DMS114 treated with DMSO at 0.1 percent for 48 hours (cell line): Measurements from ENCODE around the gene PM20D2.
"Not testable (repeated sequence)": the region's sequence is repeated elsewhere in the genome, so short reads cannot be mapped to it uniquely, and the experiment has no call there.

Source experiments
- DNase-seq: peaks from one replicate; lab custom pipeline; 2025; ENCODE audit not compliant: unreplicated experiment; lab: John Stamatoyannopoulos, UW

Gene PM20D2, protein sequence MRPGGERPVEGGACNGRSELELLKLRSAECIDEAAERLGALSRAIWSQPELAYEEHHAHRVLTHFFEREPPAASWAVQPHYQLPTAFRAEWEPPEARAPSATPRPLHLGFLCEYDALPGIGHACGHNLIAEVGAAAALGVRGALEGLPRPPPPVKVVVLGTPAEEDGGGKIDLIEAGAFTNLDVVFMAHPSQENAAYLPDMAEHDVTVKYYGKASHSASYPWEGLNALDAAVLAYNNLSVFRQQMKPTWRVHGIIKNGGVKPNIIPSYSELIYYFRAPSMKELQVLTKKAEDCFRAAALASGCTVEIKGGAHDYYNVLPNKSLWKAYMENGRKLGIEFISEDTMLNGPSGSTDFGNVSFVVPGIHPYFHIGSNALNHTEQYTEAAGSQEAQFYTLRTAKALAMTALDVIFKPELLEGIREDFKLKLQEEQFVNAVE

DNA sequence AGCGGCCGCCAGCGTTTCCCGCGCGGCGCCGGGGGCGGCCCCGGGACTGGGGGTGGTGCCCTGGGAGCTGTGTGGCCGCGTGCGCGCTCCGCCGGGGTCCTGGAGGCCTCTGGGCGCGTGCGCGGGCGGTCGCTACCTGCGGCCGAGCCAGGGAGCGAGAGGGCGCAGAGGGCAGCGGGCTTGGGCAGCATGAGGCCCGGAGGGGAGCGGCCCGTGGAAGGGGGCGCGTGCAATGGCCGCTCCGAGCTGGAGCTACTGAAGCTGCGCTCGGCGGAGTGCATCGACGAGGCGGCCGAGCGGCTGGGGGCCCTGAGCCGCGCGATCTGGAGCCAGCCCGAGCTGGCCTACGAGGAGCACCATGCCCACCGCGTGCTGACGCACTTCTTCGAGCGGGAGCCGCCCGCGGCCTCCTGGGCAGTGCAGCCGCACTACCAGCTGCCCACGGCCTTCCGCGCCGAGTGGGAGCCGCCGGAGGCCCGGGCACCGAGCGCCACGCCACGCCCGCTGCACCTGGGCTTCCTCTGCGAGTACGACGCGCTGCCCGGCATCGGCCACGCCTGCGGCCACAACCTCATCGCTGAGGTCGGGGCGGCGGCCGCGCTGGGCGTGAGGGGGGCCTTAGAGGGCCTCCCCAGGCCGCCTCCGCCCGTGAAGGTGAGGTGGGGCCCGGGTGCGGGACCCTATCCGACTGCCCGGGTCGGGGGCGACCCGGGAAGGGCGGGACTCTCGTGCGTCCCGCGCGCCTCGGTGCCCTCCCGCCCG is at the start of gene PM20D2:
TSS of gene PM20D2 (plus strand) at position 100 of the 762 bp plus-strand sequence. CDS start at position 190, 90 bp downstream.
- no peak for DNase-seq

DNA sequence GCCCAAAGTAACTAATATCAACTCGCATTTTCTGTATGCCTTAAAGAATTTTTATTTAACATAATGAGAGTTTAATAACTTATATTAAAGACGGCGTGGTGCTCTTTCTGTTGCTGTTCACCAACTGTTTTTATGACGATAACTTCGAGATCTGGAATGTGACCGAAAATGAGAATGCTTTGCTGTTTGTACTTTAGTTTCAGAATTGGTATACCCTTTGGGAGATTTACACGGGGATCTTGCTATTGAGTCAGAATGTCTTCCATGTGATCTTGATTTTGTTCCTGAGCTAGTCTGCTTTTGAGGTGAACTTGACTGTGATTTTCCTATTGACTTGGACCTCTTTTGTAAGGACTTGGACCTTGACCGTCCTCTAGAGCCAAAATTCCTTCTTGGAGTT is 47.4 kb upstream of the PM20D2 start:
- DNase-seq: no peak

DNA sequence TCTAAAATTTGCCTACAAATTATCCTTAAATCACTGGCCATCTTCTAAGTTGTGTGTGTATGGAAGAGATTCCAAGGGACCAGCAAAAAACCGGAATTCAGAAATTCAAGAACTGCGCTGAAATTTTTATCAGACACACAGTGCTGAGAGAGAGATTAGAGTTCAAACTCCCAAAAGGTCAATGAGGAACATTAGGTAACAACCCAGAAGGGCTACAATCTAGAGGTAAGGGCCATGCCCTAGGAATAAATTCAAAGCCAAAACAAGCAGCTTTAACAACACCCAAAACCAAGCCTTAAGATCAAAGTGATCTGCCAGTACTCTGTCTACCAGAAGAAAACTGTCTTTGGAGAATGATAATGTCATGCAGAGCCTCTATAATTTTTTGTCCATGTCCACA is 45.7 kb upstream of the PM20D2 start:
- no peak for DNase-seq

DNA sequence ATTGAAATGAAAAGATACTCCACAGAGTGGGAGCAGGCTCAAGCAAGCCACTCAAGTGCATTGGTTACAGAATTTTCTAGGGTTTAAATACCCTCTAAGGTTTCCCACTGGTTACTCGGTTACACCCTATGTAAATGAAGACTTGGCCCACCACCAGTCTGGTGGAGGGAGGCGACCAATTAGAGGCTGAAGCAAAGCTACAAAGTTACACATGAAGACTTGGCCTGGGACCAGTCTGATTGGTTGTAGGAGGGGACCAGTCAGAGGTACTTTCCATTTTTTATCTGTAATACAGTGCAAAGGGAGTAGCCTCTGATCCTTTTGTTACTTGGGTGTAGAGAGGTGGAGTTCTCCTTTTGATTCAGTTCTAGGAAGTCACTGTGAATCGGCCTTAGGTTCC is 35.6 kb upstream of the PM20D2 start:
- DNase-seq: no peak

DNA sequence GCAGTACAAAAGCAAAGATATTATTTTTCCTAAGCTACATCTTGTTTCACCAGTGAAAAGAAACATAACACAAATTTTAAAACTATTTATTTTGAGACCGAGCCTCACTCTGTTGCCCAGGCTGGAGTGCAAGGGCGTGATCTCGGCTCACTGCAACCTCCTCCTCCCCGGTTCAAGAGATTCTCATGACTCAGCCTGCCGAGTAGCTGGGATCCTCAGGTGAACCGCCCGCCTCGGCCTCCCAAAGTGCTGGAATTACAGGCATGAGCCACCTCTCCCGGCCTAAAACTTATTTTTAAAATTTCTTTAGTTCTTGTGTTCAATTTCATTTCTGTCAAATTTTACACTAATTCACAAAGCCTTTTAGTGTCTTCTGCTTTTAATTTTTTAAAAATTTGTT is 33.9 kb upstream of the PM20D2 start:
- no peak for DNase-seq

DNA sequence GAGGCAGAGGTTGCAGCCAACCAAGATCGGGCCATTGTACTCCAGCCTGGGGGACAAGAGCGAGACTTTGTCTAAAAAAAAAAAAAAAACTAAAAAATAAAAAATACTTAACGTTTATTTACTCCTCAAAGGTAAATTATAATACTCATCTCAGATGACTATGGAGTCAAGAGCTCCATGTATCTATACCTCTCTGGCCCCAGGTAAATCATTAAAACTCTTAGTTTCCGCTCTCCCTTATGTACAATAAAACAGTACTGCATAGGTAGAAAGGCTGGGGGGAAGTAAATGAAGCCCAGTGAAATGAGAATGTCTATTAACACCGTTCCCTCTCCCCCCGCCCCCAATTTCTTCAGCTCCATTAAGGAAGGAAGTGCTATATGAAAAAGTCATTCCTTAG is 29.2 kb upstream of the PM20D2 start:
- no peak for DNase-seq

DNA sequence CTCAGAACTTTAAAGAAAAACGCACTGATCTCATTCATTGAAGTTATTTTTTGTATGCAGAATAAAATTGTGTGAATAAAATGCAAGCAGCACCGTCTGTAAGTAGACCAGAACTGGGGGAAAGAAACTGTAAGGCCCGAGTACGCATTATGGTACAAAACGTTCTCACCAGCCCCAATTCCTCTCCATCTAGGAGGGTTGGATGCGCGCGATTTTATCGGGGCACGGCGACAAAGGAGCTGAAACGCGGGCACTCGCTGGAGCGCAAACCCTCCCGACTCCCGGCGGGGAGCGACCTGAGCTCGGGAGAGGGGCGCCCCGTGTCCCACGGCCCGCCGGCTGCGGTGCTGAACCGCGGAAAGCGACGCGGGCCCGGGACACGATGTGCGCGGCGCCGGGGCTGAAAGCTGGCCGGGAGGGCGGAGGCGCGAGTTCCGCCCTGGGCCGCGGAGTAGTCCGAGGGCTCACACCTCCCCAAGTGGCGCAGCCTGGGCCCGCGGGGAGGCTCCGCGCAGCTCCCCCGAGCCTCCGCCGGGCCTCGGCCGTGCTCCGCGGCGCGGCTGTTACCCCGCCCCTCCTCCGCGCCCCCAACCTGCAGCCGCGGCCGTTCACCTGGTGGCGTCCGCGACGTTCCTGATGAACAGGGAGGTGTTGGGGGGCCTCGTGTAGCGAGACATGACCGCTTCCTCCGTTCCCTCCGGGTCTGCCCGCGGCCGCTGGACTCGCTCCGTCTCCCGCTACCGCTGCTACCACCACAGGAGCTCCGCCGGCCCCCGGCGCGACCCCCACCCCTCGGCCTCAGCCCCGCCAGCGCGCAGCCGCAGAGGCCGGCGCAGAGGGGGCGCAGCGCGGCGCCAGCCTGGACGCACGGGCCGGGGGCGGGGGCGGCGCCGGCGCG is 28.4 kb upstream of the PM20D2 start, which contains the start of gene SRSF12:
TSS of gene SRSF12 (minus strand) at position 861 of the 898 bp plus-strand sequence. CDS start at position 677, 184 bp downstream.
- DNase-seq: no peak

DNA sequence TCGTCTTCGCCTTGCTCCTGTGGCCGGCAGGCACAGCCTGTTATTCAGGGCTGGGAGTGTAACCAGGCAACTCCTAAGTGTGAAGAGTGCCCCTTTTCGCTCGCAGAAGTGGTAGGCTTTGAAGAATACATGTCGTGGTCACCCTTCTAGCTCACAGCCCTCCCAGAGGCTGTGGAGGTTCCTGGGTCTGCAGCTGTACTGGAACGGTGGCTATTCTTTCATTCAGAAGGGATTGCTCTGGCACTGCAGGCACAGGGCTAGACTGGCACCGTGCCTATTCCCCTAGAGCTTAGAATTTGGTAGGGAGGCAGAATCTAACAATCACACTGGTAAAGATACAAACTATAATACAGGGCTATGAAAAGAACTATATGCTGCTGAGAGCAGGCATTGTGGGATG is 26.9 kb upstream of the PM20D2 start:
- DNase-seq: no peak

DNA sequence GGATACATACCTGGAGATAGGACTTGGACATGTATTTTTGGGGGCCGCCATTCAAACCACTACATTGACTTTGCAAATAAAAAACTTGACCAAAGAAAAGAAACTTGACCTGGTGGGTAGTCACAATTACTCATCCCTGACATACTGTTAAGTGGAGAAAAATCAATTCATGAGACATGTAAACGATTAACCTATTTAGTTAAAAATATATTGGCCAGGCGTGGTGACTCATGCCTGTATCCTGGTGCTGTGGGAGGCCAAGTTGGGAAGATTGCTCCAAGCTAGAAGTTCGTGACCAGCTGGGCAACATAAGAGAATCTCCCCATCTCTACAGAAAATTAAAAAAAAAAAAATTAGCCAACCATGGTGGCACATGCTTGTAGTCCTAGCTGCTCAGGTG is 25.5 kb upstream of the PM20D2 start:
- no peak for DNase-seq

DNA sequence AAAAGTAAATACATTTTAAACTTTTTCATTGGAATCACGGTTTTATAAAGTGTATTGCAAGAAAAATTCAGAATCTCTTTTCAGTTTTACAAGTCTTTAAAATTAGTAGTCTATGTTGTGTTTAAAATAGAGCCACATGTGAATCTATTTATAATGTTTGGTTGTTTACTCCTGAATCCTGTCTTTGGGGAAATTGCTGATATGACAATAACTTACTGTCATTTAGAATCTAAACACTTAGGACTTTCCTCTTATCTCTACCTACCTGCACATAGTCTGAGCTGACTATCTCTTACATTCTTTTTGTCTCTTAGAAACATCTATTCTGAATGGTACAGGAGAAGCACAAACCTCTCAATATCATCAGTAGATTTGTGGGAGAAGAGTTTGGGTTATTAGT is 23.9 kb upstream of the PM20D2 start:
- DNase-seq: no peak

DNA sequence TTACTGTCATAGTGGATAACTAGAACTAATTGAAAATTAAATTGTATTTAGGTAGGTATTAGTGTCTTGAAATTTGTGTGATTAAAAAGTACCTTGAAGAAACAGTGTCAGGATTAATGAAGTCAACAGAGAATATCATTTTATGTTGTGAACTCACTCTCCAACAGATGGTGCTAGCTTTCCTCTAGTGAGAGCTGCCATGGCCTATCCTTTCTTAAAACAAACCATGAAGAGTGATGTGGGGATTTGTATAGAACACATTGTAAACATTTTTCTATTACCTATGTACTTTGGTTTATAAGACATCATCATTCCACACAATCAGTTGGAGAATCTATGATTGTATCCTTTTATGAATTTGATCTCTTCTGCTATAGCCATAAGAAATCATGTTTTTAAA is 23.2 kb upstream of the PM20D2 start:
- peak; percentile 50 for DNase-seq

DNA sequence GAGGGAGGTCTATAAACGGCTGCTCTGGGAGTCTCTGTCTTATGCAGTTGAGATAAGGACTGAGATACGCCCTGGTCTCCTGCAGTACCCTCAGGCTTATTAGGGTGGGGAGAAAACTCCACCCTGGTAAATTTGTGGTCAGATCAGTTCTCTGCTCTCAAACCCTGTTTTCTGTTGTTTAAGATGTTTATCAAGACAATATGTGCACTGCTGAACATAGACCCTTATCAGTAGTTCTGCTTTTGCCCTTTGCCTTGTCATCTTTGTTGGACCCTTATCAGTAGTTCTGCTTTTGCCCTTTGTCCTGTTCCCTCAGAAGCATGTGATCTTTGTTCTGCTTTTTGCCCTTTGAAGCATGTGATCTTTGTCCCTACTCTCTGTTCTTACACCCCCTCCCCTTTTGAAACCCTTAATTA is 17.6 kb upstream of the PM20D2 start:
- not testable (repeated sequence) for DNase-seq

DNA sequence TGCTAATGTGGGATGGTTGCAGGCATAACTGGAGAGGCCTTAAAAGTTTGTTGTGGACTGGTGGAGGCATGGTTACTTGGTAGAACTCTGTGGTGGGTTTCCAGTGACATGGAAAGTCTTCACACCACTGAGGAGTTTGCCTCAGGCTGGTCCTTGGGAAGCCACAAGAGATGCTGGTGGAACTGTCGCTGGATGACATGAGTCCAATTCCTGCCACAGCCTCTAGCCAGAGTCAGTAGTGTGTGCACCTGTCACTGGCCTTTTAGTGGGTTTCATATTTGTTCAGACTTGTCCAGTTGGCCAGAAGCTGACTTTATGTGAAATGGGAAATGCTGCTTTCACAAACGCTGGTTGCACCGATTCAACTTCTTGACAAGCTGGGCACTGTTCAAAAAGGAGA is 14.3 kb upstream of the PM20D2 start:
- no peak for DNase-seq

DNA sequence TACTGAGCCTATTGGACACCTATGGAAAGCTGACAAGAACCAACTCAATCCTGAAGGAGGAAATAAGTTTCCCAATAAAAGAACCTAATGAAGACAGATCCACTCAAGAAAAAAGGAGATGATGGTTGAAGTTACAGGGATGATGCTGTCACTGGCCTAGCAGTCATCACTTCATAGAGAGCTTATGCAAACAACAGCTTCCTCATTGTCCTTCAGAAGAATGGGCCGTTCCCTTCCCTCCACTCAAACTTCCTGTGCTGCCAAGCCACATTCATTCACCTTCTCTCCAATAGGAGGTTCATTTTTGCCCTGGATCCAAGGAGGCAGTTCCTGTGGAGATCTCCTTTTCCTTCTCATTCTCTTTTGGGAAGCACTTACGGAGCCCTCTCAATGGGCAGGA is 13.8 kb upstream of the PM20D2 start:
- no peak for DNase-seq

DNA sequence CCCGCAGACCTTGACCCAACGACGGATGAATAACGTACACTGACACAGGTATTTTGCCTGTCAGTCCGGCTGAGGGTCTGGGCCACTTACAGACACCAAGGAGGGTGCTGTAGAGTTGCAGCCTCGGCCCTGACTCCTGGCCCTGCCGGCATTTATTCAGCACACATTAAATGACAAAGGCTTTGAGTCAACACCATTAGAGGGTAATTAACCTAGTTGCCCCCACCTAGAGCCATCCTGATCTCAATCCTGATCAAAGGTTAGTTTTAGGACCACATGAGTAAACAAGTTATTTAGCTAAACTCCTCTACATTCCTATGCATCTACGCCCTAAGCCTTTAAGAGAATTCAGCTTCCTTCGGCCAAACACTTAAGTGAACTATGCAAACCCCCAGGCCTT is 11.9 kb upstream of the PM20D2 start:
- DNase-seq: no peak

DNA sequence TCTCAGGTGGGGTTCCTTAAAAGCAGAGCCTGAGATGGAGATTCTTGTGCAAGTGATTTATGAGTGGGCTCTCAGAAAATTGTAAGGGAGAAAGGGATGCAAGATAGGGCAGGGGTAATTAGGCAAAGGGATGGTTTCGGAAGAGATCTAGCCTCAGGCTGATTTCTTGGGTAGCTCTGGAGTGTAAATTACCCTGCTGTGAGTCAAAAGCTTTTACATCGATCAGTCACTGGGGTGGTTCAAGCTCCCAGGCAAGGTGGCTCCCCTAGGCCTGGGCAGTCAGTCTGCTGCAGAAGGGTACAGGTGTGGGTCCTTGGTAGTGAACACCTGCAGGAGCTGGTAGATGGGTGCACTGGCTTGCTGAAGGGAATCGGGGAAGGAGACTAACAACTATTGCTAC is 11.1 kb upstream of the PM20D2 start:
- no peak for DNase-seq

DNA sequence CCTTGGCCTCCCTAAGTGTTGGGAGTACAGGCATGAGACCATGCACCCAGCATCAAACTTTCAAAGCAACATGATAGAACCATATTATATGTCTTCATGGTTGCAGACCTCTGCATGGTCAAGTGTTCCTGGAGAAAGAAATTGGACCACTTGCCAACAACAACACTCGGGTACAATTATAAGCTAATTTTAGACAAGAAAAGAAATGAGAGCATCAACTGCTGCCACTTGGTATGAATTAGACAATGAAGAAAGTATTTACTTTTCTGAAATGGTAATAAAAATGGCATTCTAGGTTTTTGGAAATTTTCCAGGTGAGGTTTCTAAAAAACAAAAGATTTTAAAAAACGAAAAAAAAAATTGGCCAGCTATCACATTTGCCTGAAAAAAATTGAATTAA is 7.7 kb upstream of the PM20D2 start:
- DNase-seq: no peak

DNA sequence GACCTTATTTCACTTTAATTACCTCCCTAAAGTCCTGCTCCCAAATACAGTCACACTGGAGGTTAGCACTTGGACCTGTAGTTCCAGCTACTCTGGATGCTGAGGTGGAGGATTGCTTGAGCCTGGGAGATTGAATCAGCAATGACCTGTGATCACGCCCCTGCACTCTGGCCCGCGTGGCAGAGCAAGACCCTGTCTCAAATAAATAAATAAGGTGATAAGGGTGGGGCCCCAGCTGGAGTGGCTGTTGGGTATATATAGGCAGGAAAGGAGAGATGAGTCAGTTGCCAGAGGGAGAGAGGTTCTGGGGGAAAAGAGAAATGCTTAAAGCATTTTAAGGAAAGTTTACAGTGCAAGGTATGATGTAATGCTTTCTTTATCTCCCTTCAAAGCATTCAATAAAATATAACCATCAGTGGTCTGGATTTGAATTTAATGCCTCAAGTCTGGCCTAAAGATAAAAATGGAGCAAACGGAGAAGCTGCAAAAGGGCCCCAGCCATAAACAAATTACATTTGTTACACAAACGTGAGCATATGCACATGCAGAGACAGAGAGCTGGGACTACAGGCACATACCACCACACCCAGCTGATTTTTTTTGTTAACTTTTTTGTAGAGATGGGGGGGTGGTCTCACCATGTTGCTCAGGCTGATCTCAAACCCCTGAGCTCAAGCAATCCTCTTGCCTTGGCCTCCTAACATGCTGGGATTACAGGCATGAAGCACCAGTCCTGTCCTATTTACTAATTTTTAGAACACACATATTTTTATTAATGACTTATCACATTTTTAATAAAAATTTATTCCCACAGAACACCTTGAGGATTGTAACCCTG is 6.1 kb upstream of the PM20D2 start:
- no peak for DNase-seq

DNA sequence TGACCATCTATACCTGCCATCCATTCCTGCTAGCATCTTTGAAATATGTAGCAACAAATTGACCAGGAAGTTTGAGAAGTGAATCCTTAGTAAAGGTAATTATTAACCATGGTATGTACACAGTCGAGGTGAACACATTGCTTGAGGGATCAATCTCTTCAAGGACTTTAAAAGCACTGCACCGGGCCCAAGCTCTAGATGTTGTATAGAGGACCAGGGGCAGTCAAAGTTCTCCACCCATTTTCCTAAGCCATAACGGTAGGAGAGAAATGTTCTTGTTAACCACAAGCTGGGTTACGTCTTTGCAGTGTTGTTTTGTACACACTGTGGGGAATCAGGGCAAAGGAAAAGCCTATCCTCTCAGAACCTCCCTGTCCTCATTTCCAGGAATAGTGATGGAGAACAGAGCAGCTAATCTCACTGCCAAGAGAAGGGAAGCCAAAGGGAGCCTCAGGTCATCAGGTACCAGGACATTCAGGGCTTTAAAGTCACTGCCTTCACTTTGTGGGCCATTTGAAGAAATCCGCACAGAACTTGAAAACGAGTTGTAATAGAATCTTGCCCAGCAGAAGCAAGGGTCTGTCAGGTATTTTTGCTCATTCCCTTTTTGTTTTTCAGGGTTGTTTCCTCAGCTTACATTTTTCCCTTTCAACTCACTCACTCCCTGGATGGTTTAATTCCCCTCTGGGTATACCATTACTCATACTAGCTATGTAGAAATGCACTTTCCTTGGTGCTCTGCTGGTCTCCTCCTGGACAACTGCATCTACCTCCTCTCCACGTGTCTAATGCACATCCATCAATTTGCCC is 5.3 kb upstream of the PM20D2 start:
- no peak for DNase-seq
